NB4 (cell line): Measurements from ENCODE around the gene FAM50B.

Source experiments
- DNase-seq: peaks from one replicate; pipeline ENCODE4 v3.0.0; 2010; ENCODE audit warnings: low read depth
- H3K4me3 ChIP-seq: one replicate; pipeline ENCODE4 v1.5.1; 2011; ENCODE audit warnings: mild to moderate bottlenecking, low read depth, low read length, moderate library complexity
- MYC ChIP-seq: IDR thresholded peaks from 2 replicates; pipeline ENCODE4 v1.6.1; 2011; ENCODE audit warnings: low read depth, low read length
- POLR2A ChIP-seq: IDR thresholded peaks from 2 replicates; pipeline ENCODE4 v1.6.1; 2011; ENCODE audit warnings: mild to moderate bottlenecking; ENCODE audit not compliant: insufficient read length; ENCODE audit errors: extremely low read depth
- TF ChIP-seq, protein P1 (sequence below): IDR thresholded peaks from one replicate; pipeline ENCODE4 v1.5.1; 2012; ENCODE audit warnings: low read depth, low read length
- TF ChIP-seq, protein P2 (sequence below): IDR thresholded peaks from 2 replicates; pipeline ENCODE4 v1.6.1; 2011; ENCODE audit warnings: low read depth, low read length

The FAM50B gene

DNA sequence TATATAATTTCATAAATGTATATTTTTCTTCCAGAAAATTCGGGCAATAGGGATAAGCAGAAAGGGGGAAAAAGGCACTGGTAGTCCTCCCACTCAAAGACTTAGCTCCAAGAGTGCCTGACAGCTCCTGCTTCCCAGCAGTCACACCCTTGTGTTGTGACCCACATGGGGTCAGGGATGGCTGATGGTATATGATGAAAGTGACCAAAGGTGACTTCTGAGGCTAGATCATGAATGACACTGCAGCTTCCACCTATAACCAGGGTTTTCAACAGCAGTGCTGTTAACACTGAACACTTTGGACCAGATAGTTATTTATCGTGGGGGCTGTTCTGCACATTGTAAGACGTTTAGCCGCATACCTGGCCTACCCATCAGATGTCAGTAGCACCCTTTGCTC is 22.3 kb downstream of the FAM50B start:
- no peak for DNase-seq
- H3K4me3 ChIP-seq = no peak overlapping the region
- TF ChIP-seq MYC = no peak
- TF ChIP-seq, protein P1, sequence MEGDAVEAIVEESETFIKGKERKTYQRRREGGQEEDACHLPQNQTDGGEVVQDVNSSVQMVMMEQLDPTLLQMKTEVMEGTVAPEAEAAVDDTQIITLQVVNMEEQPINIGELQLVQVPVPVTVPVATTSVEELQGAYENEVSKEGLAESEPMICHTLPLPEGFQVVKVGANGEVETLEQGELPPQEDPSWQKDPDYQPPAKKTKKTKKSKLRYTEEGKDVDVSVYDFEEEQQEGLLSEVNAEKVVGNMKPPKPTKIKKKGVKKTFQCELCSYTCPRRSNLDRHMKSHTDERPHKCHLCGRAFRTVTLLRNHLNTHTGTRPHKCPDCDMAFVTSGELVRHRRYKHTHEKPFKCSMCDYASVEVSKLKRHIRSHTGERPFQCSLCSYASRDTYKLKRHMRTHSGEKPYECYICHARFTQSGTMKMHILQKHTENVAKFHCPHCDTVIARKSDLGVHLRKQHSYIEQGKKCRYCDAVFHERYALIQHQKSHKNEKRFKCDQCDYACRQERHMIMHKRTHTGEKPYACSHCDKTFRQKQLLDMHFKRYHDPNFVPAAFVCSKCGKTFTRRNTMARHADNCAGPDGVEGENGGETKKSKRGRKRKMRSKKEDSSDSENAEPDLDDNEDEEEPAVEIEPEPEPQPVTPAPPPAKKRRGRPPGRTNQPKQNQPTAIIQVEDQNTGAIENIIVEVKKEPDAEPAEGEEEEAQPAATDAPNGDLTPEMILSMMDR = no peak
- TF ChIP-seq, protein P2, sequence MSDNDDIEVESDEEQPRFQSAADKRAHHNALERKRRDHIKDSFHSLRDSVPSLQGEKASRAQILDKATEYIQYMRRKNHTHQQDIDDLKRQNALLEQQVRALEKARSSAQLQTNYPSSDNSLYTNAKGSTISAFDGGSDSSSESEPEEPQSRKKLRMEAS = no peak

DNA sequence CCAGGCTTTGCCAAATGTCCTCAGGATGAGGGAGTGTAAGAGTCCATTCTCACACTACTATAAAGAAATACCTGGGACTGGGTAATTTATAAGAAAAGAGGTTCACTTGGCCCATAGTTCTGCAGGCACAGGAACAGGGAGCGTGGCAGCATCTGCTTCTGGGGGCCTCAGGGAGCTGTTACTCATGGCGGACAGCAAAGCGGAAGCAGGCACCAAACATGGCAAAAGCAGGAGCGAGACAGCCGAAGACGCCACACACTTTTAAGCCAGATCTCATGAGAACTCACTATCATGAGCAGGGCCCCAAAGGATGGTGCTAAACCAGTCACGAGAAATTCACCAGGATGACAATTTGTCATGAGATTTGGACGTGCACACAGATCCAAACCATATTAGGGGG is 22.8 kb downstream of the FAM50B start:
- H3K4me3 ChIP-seq = no peak overlapping the region
- no peak for DNase-seq
- no peak for TF ChIP-seq MYC
- TF ChIP-seq, protein P1 = no peak
- TF ChIP-seq, protein P2 = no peak
- TF ChIP-seq POLR2A = no peak

DNA sequence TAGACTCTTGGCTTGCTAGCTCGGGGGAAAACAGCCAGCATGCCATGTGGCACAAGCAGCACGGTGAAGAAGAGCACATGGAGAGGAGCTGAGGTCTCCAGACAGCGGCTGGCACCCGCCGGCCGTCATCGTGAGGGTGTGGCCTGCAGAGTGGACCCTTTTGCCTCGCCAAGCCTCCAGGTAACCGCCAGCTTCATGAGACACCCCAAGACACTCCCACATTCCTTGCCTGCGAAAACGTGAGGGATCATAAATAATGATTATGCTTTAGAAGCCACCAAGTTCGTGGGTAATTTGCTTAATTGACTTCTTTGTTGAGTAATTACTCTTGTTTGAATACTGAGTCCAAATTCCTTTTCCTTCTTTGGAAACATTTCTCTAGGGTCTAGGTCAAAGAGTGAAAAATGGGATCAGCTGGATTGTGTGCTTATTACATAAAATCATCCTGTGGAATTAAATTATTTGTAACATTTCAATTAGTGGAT is 23.2 kb downstream of the FAM50B start:
- H3K4me3 ChIP-seq = no peak overlapping the region
- DNase-seq = no peak
- TF ChIP-seq POLR2A = no peak
- TF ChIP-seq, protein P1 = no peak
- TF ChIP-seq, protein P2 = no peak

DNA sequence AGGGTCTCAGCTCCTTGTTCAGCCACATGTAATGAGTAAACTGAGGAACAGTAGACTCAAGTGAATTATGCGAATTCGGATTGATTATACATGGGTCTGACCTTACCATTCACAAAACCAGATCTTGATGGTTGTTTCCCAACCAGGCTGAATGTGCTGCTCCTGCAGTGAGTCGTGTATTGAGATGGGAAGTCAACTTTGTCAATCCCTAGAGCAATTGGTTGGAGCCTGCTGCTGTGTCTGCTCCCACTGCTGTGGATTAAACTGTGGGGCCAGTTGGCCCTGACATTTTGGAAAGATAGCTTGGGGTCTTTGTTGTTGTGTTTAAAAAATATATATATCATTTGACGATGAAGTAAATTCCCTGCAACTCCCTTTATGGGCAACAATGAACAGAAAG is 23.9 kb downstream of the FAM50B start:
- no peak for DNase-seq
- TF ChIP-seq POLR2A = no peak
- TF ChIP-seq, protein P1 = no peak
- TF ChIP-seq MYC = no peak
- TF ChIP-seq, protein P2 = no peak
- no peak overlapping the region for H3K4me3 ChIP-seq

DNA sequence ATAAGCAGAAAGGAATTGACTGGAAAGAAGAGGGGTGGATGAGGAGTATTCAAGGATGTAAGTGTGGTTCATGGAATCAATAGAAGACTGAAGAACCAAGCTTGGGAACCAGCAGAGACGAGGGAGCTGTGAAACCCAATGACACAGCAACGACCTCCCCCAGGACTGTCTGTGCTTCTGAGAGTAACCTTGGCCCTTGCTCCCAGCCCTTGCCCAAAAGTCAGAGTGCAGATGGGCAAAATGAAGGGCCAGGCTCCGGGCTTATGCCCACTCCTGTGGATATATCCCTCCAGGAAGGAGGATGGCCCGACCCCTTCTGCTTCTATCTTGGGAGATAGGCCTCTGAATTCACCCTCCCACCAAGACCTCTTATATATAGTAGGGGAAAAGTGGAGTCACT is 24.9 kb downstream of the FAM50B start:
- no peak for DNase-seq
- H3K4me3 ChIP-seq = no peak overlapping the region
- TF ChIP-seq MYC (no peak), POLR2A (no peak)
- TF ChIP-seq, protein P2 = no peak
- TF ChIP-seq, protein P1 = no peak

DNA sequence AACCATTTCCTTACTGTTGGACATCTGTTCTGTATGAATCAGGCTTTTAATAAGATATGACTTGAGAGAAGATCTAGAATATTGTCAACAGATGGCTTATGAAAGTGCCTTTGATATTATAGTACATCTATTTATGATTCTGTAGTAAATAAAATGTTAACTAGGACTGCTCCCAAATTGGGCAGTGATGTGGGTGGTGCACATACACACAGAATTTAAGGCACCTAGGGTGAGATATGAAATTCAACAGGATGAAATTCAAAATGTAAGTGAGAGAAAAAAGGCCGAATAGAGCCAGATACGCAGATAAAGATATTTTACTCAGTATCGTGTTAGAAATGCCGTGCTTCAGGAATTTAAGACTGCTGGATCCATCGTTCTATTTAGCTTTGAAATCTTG is 26.3 kb downstream of the FAM50B start:
- H3K4me3 ChIP-seq = no peak overlapping the region
- no peak for DNase-seq
- TF ChIP-seq, protein P2 = no peak
- TF ChIP-seq, protein P1 = no peak
- TF ChIP-seq MYC = no peak
- no peak for TF ChIP-seq POLR2A
